HEK293 (cell line): ENCODE data around the gene EPHX1.

Experiments
- GLI2 ChIP-seq: fragments of 450-650 bp; formaldehyde crosslinking; IDR thresholded peaks from 2 replicates; pipeline ENCODE4; 2017; ENCODE audit warnings: missing biosample characterization, missing genetic modification characterization, low read depth, borderline replicate concordance
- MYNN ChIP-seq: fragments of 450-650 bp; formaldehyde crosslinking; IDR thresholded peaks from 2 replicates; pipeline ENCODE4 v1.5.1; 2016; ENCODE audit warnings: missing biosample characterization, missing genetic modification characterization, borderline replicate concordance
- TCF7L2 ChIP-seq: IDR thresholded peaks from 2 replicates; pipeline ENCODE4 v1.6.1; 2011; ENCODE audit warnings: low read depth, mild to moderate bottlenecking, inconsistent platforms, low read length, moderate library complexity, borderline replicate concordance
- ZFP41 ChIP-seq: fragments of 450-650 bp; formaldehyde crosslinking; IDR thresholded peaks from 2 replicates; pipeline ENCODE4 v1.5.1; 2016; ENCODE audit warnings: missing biosample characterization, missing genetic modification characterization, borderline replicate concordance
- ZNF404 ChIP-seq: fragments of 450-650 bp; formaldehyde crosslinking; IDR thresholded peaks from 2 replicates; pipeline ENCODE4 v1.5.1; 2017; ENCODE audit warnings: missing biosample characterization, missing genetic modification characterization
- ZNF416 ChIP-seq: fragments of 450-650 bp; formaldehyde crosslinking; IDR thresholded peaks from 2 replicates; pipeline ENCODE4 v1.5.1; 2016; ENCODE audit warnings: missing biosample characterization, missing genetic modification characterization
- ZNF501 ChIP-seq: fragments of 450-650 bp; formaldehyde crosslinking; IDR thresholded peaks from 2 replicates; pipeline ENCODE4 v1.5.1; 2016; ENCODE audit warnings: missing biosample characterization, missing genetic modification characterization
- ZNF677 ChIP-seq: fragments of 450-650 bp; IDR thresholded peaks from 2 replicates; pipeline ENCODE4 v1.5.0; 2018; ENCODE audit warnings: missing biosample characterization, mild to moderate bottlenecking, missing genetic modification characterization, moderate library complexity
- ZNF777 ChIP-seq: fragments of 450-650 bp; formaldehyde crosslinking; IDR thresholded peaks from 2 replicates; pipeline ENCODE4 v1.5.1; 2017; ENCODE audit warnings: missing biosample characterization, missing genetic modification characterization, borderline replicate concordance
- ZNF837 ChIP-seq: fragments of 450-650 bp; formaldehyde crosslinking; IDR thresholded peaks from 2 replicates; pipeline ENCODE4 v1.5.1; 2016; ENCODE audit warnings: missing biosample characterization, missing genetic modification characterization
- TF ChIP-seq, protein P1 (sequence below): fragments of 450-650 bp; formaldehyde crosslinking; IDR thresholded peaks from 2 replicates; pipeline ENCODE4 v1.5.1; 2016; ENCODE audit warnings: missing biosample characterization, missing genetic modification characterization
- TF ChIP-seq, protein P2 (sequence below): fragments of 450-650 bp; formaldehyde crosslinking; IDR thresholded peaks from 2 replicates; pipeline ENCODE4 v1.5.1; 2017; ENCODE audit warnings: missing biosample characterization, missing genetic modification characterization
- TF ChIP-seq, protein P3 (sequence below): fragments of 450-650 bp; formaldehyde crosslinking; conservative IDR thresholded peaks from 2 replicates; pipeline ENCODE4 v1.5.1; 2016; ENCODE audit warnings: low read depth, missing biosample characterization, missing genetic modification characterization
- TF ChIP-seq, protein P4 (sequence below): fragments of 450-650 bp; formaldehyde crosslinking; IDR thresholded peaks from 2 replicates; pipeline ENCODE4 v1.5.0; 2017; ENCODE audit warnings: missing biosample characterization, missing genetic modification characterization, borderline replicate concordance

DNA sequence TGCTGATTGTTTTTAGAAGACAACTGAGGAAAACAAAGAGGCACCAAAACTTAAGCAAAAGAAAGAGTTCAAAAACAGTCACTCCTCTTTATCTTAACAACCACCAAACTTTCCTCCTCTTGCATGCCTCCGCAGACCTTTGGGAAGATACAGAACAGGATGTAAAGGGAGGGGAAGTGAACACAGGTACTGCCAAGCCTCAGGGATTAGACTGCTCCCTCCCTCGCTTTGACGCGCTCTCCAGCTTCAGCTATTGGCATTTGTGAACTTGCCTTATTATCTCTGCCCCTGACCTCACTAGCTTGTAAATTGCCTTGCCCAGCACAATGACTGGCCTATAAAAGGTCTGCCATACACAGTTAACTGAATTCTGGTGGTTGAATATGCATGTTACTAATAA lies 37.1 kb upstream of the EPHX1 start:
- TF ChIP-seq, protein P1, sequence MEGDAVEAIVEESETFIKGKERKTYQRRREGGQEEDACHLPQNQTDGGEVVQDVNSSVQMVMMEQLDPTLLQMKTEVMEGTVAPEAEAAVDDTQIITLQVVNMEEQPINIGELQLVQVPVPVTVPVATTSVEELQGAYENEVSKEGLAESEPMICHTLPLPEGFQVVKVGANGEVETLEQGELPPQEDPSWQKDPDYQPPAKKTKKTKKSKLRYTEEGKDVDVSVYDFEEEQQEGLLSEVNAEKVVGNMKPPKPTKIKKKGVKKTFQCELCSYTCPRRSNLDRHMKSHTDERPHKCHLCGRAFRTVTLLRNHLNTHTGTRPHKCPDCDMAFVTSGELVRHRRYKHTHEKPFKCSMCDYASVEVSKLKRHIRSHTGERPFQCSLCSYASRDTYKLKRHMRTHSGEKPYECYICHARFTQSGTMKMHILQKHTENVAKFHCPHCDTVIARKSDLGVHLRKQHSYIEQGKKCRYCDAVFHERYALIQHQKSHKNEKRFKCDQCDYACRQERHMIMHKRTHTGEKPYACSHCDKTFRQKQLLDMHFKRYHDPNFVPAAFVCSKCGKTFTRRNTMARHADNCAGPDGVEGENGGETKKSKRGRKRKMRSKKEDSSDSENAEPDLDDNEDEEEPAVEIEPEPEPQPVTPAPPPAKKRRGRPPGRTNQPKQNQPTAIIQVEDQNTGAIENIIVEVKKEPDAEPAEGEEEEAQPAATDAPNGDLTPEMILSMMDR (tag by site-specific recombination) = no peak
- TF ChIP-seq, protein P2, sequence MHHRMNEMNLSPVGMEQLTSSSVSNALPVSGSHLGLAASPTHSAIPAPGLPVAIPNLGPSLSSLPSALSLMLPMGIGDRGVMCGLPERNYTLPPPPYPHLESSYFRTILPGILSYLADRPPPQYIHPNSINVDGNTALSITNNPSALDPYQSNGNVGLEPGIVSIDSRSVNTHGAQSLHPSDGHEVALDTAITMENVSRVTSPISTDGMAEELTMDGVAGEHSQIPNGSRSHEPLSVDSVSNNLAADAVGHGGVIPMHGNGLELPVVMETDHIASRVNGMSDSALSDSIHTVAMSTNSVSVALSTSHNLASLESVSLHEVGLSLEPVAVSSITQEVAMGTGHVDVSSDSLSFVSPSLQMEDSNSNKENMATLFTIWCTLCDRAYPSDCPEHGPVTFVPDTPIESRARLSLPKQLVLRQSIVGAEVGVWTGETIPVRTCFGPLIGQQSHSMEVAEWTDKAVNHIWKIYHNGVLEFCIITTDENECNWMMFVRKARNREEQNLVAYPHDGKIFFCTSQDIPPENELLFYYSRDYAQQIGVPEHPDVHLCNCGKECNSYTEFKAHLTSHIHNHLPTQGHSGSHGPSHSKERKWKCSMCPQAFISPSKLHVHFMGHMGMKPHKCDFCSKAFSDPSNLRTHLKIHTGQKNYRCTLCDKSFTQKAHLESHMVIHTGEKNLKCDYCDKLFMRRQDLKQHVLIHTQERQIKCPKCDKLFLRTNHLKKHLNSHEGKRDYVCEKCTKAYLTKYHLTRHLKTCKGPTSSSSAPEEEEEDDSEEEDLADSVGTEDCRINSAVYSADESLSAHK (tag by site-specific recombination) = no peak
- TF ChIP-seq ZNF416 (tag by site-specific recombination) (no peak), ZNF677 (no peak), TCF7L2 (no peak), GLI2 (tag by site-specific recombination) (no peak), ZNF404 (tag by site-specific recombination) (no peak), MYNN (tag by site-specific recombination) (no peak), ZNF501 (tag by site-specific recombination) (no peak), ZNF837 (no peak), ZFP41 (tag by site-specific recombination) (no peak), ZNF777 (tag by site-specific recombination) (no peak)
- TF ChIP-seq, protein P3, sequence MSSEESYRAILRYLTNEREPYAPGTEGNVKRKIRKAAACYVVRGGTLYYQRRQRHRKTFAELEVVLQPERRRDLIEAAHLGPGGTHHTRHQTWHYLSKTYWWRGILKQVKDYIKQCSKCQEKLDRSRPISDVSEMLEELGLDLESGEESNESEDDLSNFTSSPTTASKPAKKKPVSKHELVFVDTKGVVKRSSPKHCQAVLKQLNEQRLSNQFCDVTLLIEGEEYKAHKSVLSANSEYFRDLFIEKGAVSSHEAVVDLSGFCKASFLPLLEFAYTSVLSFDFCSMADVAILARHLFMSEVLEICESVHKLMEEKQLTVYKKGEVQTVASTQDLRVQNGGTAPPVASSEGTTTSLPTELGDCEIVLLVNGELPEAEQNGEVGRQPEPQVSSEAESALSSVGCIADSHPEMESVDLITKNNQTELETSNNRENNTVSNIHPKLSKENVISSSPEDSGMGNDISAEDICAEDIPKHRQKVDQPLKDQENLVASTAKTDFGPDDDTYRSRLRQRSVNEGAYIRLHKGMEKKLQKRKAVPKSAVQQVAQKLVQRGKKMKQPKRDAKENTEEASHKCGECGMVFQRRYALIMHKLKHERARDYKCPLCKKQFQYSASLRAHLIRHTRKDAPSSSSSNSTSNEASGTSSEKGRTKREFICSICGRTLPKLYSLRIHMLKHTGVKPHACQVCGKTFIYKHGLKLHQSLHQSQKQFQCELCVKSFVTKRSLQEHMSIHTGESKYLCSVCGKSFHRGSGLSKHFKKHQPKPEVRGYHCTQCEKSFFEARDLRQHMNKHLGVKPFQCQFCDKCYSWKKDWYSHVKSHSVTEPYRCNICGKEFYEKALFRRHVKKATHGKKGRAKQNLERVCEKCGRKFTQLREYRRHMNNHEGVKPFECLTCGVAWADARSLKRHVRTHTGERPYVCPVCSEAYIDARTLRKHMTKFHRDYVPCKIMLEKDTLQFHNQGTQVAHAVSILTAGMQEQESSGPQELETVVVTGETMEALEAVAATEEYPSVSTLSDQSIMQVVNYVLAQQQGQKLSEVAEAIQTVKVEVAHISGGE (tag by site-specific recombination) = no peak
- TF ChIP-seq, protein P4, sequence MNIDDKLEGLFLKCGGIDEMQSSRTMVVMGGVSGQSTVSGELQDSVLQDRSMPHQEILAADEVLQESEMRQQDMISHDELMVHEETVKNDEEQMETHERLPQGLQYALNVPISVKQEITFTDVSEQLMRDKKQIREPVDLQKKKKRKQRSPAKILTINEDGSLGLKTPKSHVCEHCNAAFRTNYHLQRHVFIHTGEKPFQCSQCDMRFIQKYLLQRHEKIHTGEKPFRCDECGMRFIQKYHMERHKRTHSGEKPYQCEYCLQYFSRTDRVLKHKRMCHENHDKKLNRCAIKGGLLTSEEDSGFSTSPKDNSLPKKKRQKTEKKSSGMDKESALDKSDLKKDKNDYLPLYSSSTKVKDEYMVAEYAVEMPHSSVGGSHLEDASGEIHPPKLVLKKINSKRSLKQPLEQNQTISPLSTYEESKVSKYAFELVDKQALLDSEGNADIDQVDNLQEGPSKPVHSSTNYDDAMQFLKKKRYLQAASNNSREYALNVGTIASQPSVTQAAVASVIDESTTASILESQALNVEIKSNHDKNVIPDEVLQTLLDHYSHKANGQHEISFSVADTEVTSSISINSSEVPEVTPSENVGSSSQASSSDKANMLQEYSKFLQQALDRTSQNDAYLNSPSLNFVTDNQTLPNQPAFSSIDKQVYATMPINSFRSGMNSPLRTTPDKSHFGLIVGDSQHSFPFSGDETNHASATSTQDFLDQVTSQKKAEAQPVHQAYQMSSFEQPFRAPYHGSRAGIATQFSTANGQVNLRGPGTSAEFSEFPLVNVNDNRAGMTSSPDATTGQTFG = no peak
